ENCODE measurements around the gene MYO10.

DNA sequence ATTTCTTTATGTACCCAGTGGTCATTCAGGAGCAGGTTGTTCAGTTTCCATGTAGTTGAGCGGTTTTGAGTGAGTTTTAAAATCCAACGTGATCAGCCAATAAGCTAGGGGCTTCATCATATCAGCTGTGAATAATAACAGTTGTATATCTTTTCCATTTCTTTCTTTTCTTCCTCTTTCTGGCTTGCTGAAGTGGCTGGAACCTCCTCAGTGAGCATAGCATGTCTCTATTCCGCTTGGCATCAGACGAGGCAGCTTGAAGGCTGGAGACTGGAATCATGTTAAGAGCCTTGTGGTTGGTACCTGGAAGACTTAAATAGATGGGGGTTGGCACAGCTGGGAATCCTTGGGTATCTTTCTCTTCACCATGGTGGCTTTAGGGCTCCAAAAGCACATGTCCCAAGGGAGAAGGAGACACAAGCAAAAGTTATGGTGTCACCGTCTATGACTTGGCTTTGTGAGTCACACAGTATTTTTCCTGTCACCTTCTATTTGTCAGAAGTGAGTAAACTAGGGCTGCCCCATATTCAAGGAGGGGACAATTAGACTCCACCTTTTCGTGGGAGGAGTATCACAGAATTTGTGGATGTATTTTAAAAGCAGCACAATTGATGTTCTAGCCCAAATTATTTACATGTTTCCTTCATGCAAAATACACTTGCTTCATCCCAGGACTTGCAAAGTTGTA lies 281.3 kb downstream of the MYO10 start:
- TF ChIP-seq CTCF (IDR thresholded peaks at IDR 0.05) (no peak), POLR2A (IDR thresholded peaks at IDR 0.05) (no peak)
